Astrocyte (in vitro differentiated cells and primary cell): ENCODE measurements around the gene NLRP6.

Experiments used
- EZH2 ChIP-seq: IDR thresholded peaks from 2 replicates; pipeline ENCODE4 v1.6.1; 2012; ENCODE audit warnings: mild to moderate bottlenecking, low read length, inconsistent platforms; ENCODE audit not compliant: insufficient read depth
- TF ChIP-seq, protein P1 (sequence below): IDR thresholded peaks from 2 replicates; pipeline ENCODE4 v1.5.1; 2011; ENCODE audit warnings: low read depth, mild to moderate bottlenecking, inconsistent platforms, low read length, moderate library complexity; ENCODE audit not compliant: insufficient read depth

DNA sequence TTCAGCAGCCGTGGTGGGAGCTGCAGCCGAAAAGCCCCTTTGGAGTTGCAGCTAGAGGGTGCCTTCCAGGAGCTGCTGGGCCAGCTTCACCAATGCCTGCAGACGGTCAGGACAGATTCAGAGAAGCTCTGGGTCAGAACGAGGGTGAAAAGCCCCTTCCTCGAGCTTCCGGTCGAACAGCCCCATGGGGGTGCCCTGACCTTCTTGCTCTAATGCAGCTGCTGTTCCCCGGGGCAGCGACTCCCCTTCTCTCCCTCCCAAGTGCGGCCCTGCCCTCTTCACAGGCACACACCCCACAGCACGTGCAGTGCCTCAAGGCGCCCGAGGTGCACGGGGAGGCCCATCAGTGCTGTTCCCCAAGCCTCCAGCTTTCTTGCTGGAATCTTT, 52.1 kb downstream of the NLRP6 start:
- TF ChIP-seq, protein P1, sequence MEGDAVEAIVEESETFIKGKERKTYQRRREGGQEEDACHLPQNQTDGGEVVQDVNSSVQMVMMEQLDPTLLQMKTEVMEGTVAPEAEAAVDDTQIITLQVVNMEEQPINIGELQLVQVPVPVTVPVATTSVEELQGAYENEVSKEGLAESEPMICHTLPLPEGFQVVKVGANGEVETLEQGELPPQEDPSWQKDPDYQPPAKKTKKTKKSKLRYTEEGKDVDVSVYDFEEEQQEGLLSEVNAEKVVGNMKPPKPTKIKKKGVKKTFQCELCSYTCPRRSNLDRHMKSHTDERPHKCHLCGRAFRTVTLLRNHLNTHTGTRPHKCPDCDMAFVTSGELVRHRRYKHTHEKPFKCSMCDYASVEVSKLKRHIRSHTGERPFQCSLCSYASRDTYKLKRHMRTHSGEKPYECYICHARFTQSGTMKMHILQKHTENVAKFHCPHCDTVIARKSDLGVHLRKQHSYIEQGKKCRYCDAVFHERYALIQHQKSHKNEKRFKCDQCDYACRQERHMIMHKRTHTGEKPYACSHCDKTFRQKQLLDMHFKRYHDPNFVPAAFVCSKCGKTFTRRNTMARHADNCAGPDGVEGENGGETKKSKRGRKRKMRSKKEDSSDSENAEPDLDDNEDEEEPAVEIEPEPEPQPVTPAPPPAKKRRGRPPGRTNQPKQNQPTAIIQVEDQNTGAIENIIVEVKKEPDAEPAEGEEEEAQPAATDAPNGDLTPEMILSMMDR: no peak
- no peak for TF ChIP-seq EZH2
